A673 (cell line): ENCODE measurements around the gene TFIP11.

ENCODE experiments used
- EZH2 ChIP-seq: fragments of 200-600 bp; sonication (generic); IDR thresholded peaks from 2 replicates; pipeline ENCODE4 v1.6.1; 2017; ENCODE audit warnings: borderline replicate concordance, low read depth, mild to moderate bottlenecking, mixed read lengths, antibody characterized with exemption, low read length; ENCODE audit not compliant: poor library complexity, severe bottlenecking
- TF ChIP-seq, protein P1 (sequence below): fragments of 300-800, 200-600 bp; sonication (generic); conservative IDR thresholded peaks from 2 replicates; pipeline ENCODE4 v1.5.1; 2017; ENCODE audit warnings: low read depth, mild to moderate bottlenecking, antibody characterized with exemption, low read length, moderate library complexity, mixed read lengths

DNA sequence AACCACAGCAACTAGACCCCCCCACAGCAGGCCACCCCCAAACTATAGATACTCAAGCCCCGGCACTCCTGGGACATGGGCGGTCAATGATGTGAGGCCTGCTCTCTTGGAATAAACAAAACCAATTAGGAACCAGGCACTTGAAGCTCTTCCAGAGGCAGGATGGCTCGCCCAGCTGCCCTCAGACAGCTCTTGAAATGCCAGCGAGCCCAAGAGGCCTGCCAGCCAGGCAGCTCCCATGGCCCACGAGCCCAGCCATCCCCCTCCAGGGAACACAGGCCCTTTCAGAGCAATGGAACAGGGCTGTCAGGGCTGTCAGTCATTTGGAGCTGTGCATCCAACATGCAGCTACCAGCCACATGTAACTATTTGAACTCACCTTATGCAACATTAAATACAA lies 34.0 kb upstream of the TFIP11 start:
- TF ChIP-seq, protein P1, sequence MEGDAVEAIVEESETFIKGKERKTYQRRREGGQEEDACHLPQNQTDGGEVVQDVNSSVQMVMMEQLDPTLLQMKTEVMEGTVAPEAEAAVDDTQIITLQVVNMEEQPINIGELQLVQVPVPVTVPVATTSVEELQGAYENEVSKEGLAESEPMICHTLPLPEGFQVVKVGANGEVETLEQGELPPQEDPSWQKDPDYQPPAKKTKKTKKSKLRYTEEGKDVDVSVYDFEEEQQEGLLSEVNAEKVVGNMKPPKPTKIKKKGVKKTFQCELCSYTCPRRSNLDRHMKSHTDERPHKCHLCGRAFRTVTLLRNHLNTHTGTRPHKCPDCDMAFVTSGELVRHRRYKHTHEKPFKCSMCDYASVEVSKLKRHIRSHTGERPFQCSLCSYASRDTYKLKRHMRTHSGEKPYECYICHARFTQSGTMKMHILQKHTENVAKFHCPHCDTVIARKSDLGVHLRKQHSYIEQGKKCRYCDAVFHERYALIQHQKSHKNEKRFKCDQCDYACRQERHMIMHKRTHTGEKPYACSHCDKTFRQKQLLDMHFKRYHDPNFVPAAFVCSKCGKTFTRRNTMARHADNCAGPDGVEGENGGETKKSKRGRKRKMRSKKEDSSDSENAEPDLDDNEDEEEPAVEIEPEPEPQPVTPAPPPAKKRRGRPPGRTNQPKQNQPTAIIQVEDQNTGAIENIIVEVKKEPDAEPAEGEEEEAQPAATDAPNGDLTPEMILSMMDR: no peak
- no peak for TF ChIP-seq EZH2
